ENCODE results near the gene NHEJ1.

GRCh38 chr2:219128396-219128795 is 32.2 kb downstream of the NHEJ1 start:
- TF ChIP-seq POLR2AphosphoS5 (IDR thresholded peaks at IDR 0.05; ENCODE audit: low read depth, low read length) (no peak), SIN3A (IDR thresholded peaks at IDR 0.05; ENCODE audit: borderline replicate concordance, insufficient read depth, low read length) (no peak), REST (IDR thresholded peaks at IDR 0.05; ENCODE audit: insufficient read depth in 1 of 2, low read depth in 2 of 2, low read length in 2 of 2) (no peak), FOXP2 (optimal IDR thresholded peaks at IDR 0.05; ENCODE audit: borderline replicate concordance, extremely low read depth, extremely low read length, insufficient read depth) (no peak)
